GM12878 (cell line): ENCODE measurements around the gene RAPH1. TPM values are rescaled to one million over a fixed set of nuclear protein-coding genes. Genes with fewer than 3 reads are reported as not detected.

Source experiments
- ATAC-seq: fragments of 200-7000 bp; cut with Tn5 transposase; 3 replicates; pipeline ENCODE4 v1.9.1; 2020; ENCODE audit warnings: mild to moderate bottlenecking, moderate library complexity
- BruUV-seq: library from RNA; stranded (reverse); fragments of 400-500 nt; replicated peaks from 2 replicates; lab custom pipeline; 2021; lab: Mats Ljungman, UMichigan
- CTCF ChIA-PET: fragments of 300-600 bp; sonication (Branson Sonifier 250); formaldehyde crosslinking; extraction: SDS; loops from one replicate; lab custom pipeline; 2021; ENCODE audit warnings: inconsistent platforms; lab: Yijun Ruan, JAX
- POLR2A ChIA-PET: fragments of 350-600 bp; formaldehyde crosslinking; extraction: SDS; loops from one replicate; lab custom pipeline; 2021; ENCODE audit warnings: inconsistent platforms; lab: Charles Lee
- RAD21 ChIA-PET: fragments of 300-600 bp; sonication (Branson Sonifier 250); formaldehyde crosslinking; loops from one replicate; lab custom pipeline; 2023; ENCODE audit warnings: antibody characterized with exemption; ENCODE audit not compliant: unreplicated experiment; lab: Charles Lee
- SMC1A ChIA-PET: fragments of 300-600 bp; sonication (Branson Sonifier 250); formaldehyde crosslinking; loops from one replicate; lab custom pipeline; 2023; ENCODE audit not compliant: unreplicated experiment, uncharacterized antibody; lab: Charles Lee
- DNase-seq: peaks from one replicate; pipeline ENCODE4 v3.0.0-alpha.2; 2011; ENCODE audit warnings: low read depth, low spot score
- FAIRE-seq: peaks from 3 replicates; lab custom pipeline; 2011; peaks lifted over from hg19 to GRCh38; lab: Jason Lieb, UNC
- H2AFZ ChIP-seq: 2 replicates; pipeline ENCODE4 v1.6.0; 2011; ENCODE audit warnings: low read depth, low read length, control low read depth; ENCODE audit not compliant: control insufficient read depth
- H3K27ac ChIP-seq: 2 replicates; pipeline ENCODE4 v1.5.1; 2011; ENCODE audit warnings: control low read depth; ENCODE audit not compliant: control insufficient read depth, insufficient read depth
- H3K27me3 ChIP-seq, 2 experiments: replicated peaks in 1 of 2; 2 replicates each; pipeline versions ENCODE4 v1.6.0 to v1.6.1; 2011; ENCODE audit warnings: low read length in 1 of 2; ENCODE audit not compliant: control insufficient read depth in 2 of 2, insufficient read depth in 2 of 2
- H3K36me3 ChIP-seq, 2 experiments: 2 replicates each; pipeline ENCODE4 v1.5.1; 2011; ENCODE audit warnings: low read length in 1 of 2; ENCODE audit not compliant: control insufficient read depth in 2 of 2, insufficient read depth in 2 of 2
- H3K4me1 ChIP-seq: 2 replicates; pipeline ENCODE4 v1.6.1; 2011; ENCODE audit warnings: mild to moderate bottlenecking, low read length, moderate library complexity, mixed read lengths; ENCODE audit not compliant: control insufficient read depth, insufficient read depth
- H3K4me2 ChIP-seq: 2 replicates; pipeline ENCODE4 v1.6.0; 2011; ENCODE audit warnings: control low read depth; ENCODE audit not compliant: control insufficient read depth, insufficient read depth
- H3K4me3 ChIP-seq: fragments of 200-600 bp; sonication (generic); 2 replicates; pipeline ENCODE4 v1.5.1; 2016
- H3K79me2 ChIP-seq: 2 replicates; pipeline ENCODE4 v1.6.0; 2011; ENCODE audit warnings: low read length; ENCODE audit not compliant: control insufficient read depth, insufficient read depth
- H3K9ac ChIP-seq: 2 replicates; pipeline ENCODE4 v1.8.0; 2011; ENCODE audit warnings: low read length, control low read depth, mixed read lengths; ENCODE audit not compliant: control insufficient read depth, insufficient read depth
- H3K9me3 ChIP-seq: replicated peaks from 3 replicates; pipeline ENCODE4 v1.5.1; 2011; ENCODE audit warnings: mild to moderate bottlenecking, low read length; ENCODE audit not compliant: control insufficient read depth, insufficient read depth
- H4K20me1 ChIP-seq: 2 replicates; pipeline ENCODE4 v1.6.0; 2011; ENCODE audit not compliant: control insufficient read depth, insufficient read depth
- ATF7 ChIP-seq: fragments of 450-650 bp; IDR thresholded peaks from 2 replicates; pipeline ENCODE4 v1.6.1; 2016; ENCODE audit warnings: low read depth, mild to moderate bottlenecking
- BHLHE40 ChIP-seq, 2 experiments: fragments of 450-650 bp in 1 of 2; IDR thresholded peaks; 2 replicates each; pipeline ENCODE4 v1.6.1; 2011 to 2017; ENCODE audit warnings: low read depth in 2 of 2, borderline replicate concordance in 1 of 2, improper control_type of control experiment in 1 of 2, low read length in 1 of 2, mild to moderate bottlenecking in 1 of 2
- BMI1 ChIP-seq: fragments of 450-650 bp; IDR thresholded peaks from 2 replicates; pipeline ENCODE4 v1.6.1; 2016; ENCODE audit warnings: mild to moderate bottlenecking, moderate library complexity, borderline replicate concordance
- CEBPB ChIP-seq, 2 experiments: fragments of 150-350 bp in 1 of 2; IDR thresholded peaks; 2 replicates each; pipeline ENCODE4 v1.6.1; 2012 to 2014; ENCODE audit warnings: low read depth in 2 of 2, low read length in 2 of 2, borderline replicate concordance in 1 of 2, inconsistent platforms in 1 of 2
- IKZF1 ChIP-seq: fragments of 450-650 bp; conservative IDR thresholded peaks from 2 replicates; pipeline ENCODE4 v1.6.1; 2017; ENCODE audit warnings: antibody characterized with exemption, mild to moderate bottlenecking
- IKZF2 ChIP-seq, 2 experiments: fragments of 450-650 bp; IDR thresholded peaks; 2 replicates each; pipeline ENCODE4 v1.6.1; 2017; ENCODE audit warnings: mild to moderate bottlenecking in 2 of 2, moderate library complexity in 2 of 2
- MEF2B ChIP-seq: fragments of 450-650 bp; IDR thresholded peaks from 2 replicates; pipeline ENCODE4 v1.6.1; 2018; ENCODE audit warnings: mild to moderate bottlenecking, moderate library complexity; ENCODE audit not compliant: partially characterized antibody, poor library complexity, severe bottlenecking
- MYB ChIP-seq: fragments of 150-350 bp; IDR thresholded peaks from 2 replicates; pipeline ENCODE4 v1.6.1; 2014; ENCODE audit warnings: mild to moderate bottlenecking, low read depth, low read length, borderline replicate concordance
- NFXL1 ChIP-seq: fragments of 450-650 bp; IDR thresholded peaks from 2 replicates; pipeline ENCODE4 v1.6.1; 2017; ENCODE audit warnings: antibody characterized with exemption, mild to moderate bottlenecking, borderline replicate concordance
- NFYA ChIP-seq: IDR thresholded peaks from 2 replicates; pipeline ENCODE4 v1.6.1; 2011; ENCODE audit warnings: low read depth, mild to moderate bottlenecking, low read length, improper control_type of control experiment, borderline replicate concordance
- NR2F1 ChIP-seq: fragments of 450-650 bp; conservative IDR thresholded peaks from 2 replicates; pipeline ENCODE4 v1.6.1; 2017; ENCODE audit warnings: mild to moderate bottlenecking
- PAX5 ChIP-seq: IDR thresholded peaks from 2 replicates; pipeline ENCODE4 v1.6.1; 2011; ENCODE audit warnings: low read depth, low read length, borderline replicate concordance
- PBX3 ChIP-seq: IDR thresholded peaks from 2 replicates; pipeline ENCODE4 v1.6.1; 2011; ENCODE audit warnings: mild to moderate bottlenecking, low read depth, low read length, moderate library complexity; ENCODE audit not compliant: insufficient replicate concordance
- PKNOX1 ChIP-seq: fragments of 450-650 bp; IDR thresholded peaks from 2 replicates; pipeline ENCODE4 v1.6.1; 2016; ENCODE audit warnings: mild to moderate bottlenecking
- RUNX3 ChIP-seq: IDR thresholded peaks from 2 replicates; pipeline ENCODE4 v1.6.1; 2012; ENCODE audit warnings: low read length, inconsistent platforms
- SRF ChIP-seq, 2 experiments: IDR thresholded peaks; 2 replicates each; pipeline ENCODE4 v1.6.1; 2011; ENCODE audit warnings: low read depth in 2 of 2, low read length in 2 of 2, mild to moderate bottlenecking in 1 of 2, moderate library complexity in 1 of 2
- TCF7 ChIP-seq: IDR thresholded peaks from 2 replicates; pipeline ENCODE4 v1.6.1; 2014; ENCODE audit warnings: antibody characterized with exemption, borderline replicate concordance
- WGBS: methylation state at CpG from one replicate; pipeline ENCODE4 v1.1.6; 2016; ENCODE audit warnings: low lambda C conversion rate; ENCODE audit not compliant: insufficient replicate concordance, insufficient coverage; ENCODE audit errors: missing lambda C conversion rate; 5-methylcytosine and 5-hydroxymethylcytosine counted together
- in situ Hi-C: fragments of 300-500 bp; cut with MboI; formaldehyde crosslinking; loops from 9 replicates; pipeline ENCODE4 v1.14.3; 2018; ENCODE audit warnings: mixed read lengths
- intact Hi-C: fragments of 100-400 bp; cut with micrococcal nuclease; formaldehyde crosslinking; loops from one replicate; pipeline ENCODE4 v1.14.2; 2022; ENCODE audit not compliant: unreplicated experiment
- polyA plus RNA-seq, 11 experiments: library from polyadenylated mRNA; depleted of rRNA in 4 of 11; unstranded in 6 of 11; stranded (reverse) in 5 of 11; fragments of >200 nt; fragmentation: Nextera tagmentation in 4 of 11; fragmentation: Illumina TruSeq in 1 of 11; extraction: Ambion mirVana in 4 of 11; extraction: Trizol in 1 of 11; gene quantifications; 1 replicate in 1 of 11; 2 replicates in 10 of 11; pipeline versions ENCODE4 v1.2.1 to v1.2.3, GENCODE V29; 2011 to 2016; ENCODE audit warnings: inconsistent platforms in 2 of 11, missing spikeins in 2 of 11, low read depth in 1 of 11
- total RNA-seq, 4 experiments: library from RNA; depleted of rRNA in 3 of 4; stranded (reverse); fragments of >200 nt in 3 of 4; fragmentation: Illumina TruSeq in 1 of 4; extraction: Trizol in 1 of 4; gene quantifications; 2 replicates each; pipeline versions ENCODE4 v1.2.1 to v1.2.3, GENCODE V29; 2013 to 2021
- TF ChIP-seq, protein P1 (sequence below): IDR thresholded peaks from 2 replicates; pipeline ENCODE4 v1.6.1; 2012; ENCODE audit warnings: low read length, inconsistent platforms
- TF ChIP-seq, protein P2 (sequence below): fragments of 450-650 bp; IDR thresholded peaks from 2 replicates; pipeline ENCODE4 v1.6.1; 2017; ENCODE audit warnings: low read depth, mild to moderate bottlenecking, moderate library complexity

The RAPH1 gene
- total and polyA plus RNA-seq, 10 of the 15 experiments (the other 5 are each of a cell fraction or from before 2014, with no cell fraction given): 0.09 to 0.90 (median 0.21) TPM; not detected in 7

- peak; percentile 61 for DNase-seq
- peaks cover 12% of the 10 kb centered on the region for H3K4me1 ChIP-seq
- in situ Hi-C loops: no loop called here
- no peaks in the 10 kb centered on the region; the same call in 2 of the 3 replicates for H3K9me3 ChIP-seq
- peak overlapping the region; percentile 44; the same call in 1 of the 2 replicates for H3K4me2 ChIP-seq
- no peak for FAIRE-seq
- no peaks in the 10 kb centered on the region for H4K20me1 ChIP-seq
- intact Hi-C loops: no loop called here
- peaks cover 0 to 8% of the 10 kb centered on the region in 2 experiments; a peak in 2 of 4 replicates for H3K27me3 ChIP-seq
- H3K9ac ChIP-seq: no peak overlapping the region
- WGBS: 2% methylated on average over 2 of the region's 2 CpGs
- H3K27ac ChIP-seq: no peak overlapping the region
- H2AFZ ChIP-seq: no peak overlapping the region
- BruUV-seq: no TSS peak
- no peaks in the 10 kb centered on the region for H3K36me3 ChIP-seq
- ChIA-PET SMC1A (interaction anchor here (1.5 to 1.6 kb wide), 2 partner anchors 9 to 99 kb away, joined by 4 read pairs; no protein-coding TSS in a partner anchor), POLR2A (no interaction called here), RAD21 (no interaction called here), CTCF (interaction anchor here (1.0 to 1.9 kb wide), 3 partner anchors 9 to 25 kb away, joined by 3 to 6 read pairs (median 4); no protein-coding TSS in a partner anchor)
- ATAC-seq: peak; percentile 89
- no peak overlapping the region for H3K4me3 ChIP-seq
- H3K79me2 ChIP-seq: no peaks in the 10 kb centered on the region
- TF ChIP-seq, protein P1, sequence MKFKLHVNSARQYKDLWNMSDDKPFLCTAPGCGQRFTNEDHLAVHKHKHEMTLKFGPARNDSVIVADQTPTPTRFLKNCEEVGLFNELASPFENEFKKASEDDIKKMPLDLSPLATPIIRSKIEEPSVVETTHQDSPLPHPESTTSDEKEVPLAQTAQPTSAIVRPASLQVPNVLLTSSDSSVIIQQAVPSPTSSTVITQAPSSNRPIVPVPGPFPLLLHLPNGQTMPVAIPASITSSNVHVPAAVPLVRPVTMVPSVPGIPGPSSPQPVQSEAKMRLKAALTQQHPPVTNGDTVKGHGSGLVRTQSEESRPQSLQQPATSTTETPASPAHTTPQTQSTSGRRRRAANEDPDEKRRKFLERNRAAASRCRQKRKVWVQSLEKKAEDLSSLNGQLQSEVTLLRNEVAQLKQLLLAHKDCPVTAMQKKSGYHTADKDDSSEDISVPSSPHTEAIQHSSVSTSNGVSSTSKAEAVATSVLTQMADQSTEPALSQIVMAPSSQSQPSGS: peak; percentile 52; the same call in 1 of the 2 replicates
- peak; percentile 62 for TF ChIP-seq MEF2B
- TF ChIP-seq IKZF1: no peak; the same call in 1 of the 2 replicates
- peak; percentile 34; the same call in 1 of the 2 replicates for TF ChIP-seq ATF7
- peak; percentile 73 for TF ChIP-seq NR2F1
- no peak for TF ChIP-seq SRF (IDR thresholded peaks at IDR 0.05; ENCODE audit: low read depth in 2 of 2, low read length in 2 of 2)
- TF ChIP-seq NFYA: no peak
- TF ChIP-seq, protein P2, sequence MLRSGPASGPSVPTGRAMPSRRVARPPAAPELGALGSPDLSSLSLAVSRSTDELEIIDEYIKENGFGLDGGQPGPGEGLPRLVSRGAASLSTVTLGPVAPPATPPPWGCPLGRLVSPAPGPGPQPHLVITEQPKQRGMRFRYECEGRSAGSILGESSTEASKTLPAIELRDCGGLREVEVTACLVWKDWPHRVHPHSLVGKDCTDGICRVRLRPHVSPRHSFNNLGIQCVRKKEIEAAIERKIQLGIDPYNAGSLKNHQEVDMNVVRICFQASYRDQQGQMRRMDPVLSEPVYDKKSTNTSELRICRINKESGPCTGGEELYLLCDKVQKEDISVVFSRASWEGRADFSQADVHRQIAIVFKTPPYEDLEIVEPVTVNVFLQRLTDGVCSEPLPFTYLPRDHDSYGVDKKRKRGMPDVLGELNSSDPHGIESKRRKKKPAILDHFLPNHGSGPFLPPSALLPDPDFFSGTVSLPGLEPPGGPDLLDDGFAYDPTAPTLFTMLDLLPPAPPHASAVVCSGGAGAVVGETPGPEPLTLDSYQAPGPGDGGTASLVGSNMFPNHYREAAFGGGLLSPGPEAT: no peak
- peak in 1 of 2 experiments; percentile 23; a peak in 1 of 4 replicates for TF ChIP-seq BHLHE40 (IDR thresholded peaks at IDR 0.05; ENCODE audit: borderline replicate concordance in 1 of 2, low read depth in 2 of 2, low read length in 1 of 2)
- peak; percentile 59 for TF ChIP-seq PBX3
- TF ChIP-seq RUNX3: peak; percentile 87
- no peak for TF ChIP-seq MYB
- no peak for TF ChIP-seq TCF7
- TF ChIP-seq NFXL1: no peak
- TF ChIP-seq BMI1: no peak
- peak; percentile 72 for TF ChIP-seq PKNOX1
- 0 out of 4 replicates have a peak, but pooled peaks of 1 of the 2 experiments have one; percentile 30 for TF ChIP-seq CEBPB (IDR thresholded peaks at IDR 0.05; ENCODE audit: borderline replicate concordance in 1 of 2, low read depth in 2 of 2, low read length in 2 of 2)
- TF ChIP-seq PAX5: peak; percentile 34; the same call in 1 of the 2 replicates
- peak in 1 of 2 experiments; percentile 18; a peak in 1 of 4 replicates for TF ChIP-seq IKZF2 (IDR thresholded peaks at IDR 0.05)
These were observed 48.6 kb upstream of the RAPH1 start for GRCh38 chr2:203583701-203584100.
